Activated naive CD4-positive, alpha-beta T cell treated with anti-CD3 and anti-CD28 coated beads, Interleukin-2, amount 10 ng/mL, durations not matched to agents 7 days and 5 days (primary cell): ENCODE results near the gene DDN.
A peak's percentile ranks its signal among the peaks of the same experiment; 100 is the strongest.

ENCODE experiments used
- CTCF ChIA-PET: fragments of 350-600 bp; sonication (Branson Sonifier 250); formaldehyde crosslinking; loops from one replicate; lab custom pipeline; 2021; ENCODE audit warnings: antibody characterized with exemption; lab: Charles Lee
- DNase-seq: peaks from one replicate; pipeline ENCODE4 v3.0.0-alpha.2; 2020
- H3K27ac Mint-ChIP-seq: one replicate; pipeline ENCODE4 v1.8.0; 2021; ENCODE audit warnings: mild to moderate bottlenecking, moderate library complexity, mixed read lengths
- H3K27me3 Mint-ChIP-seq: one replicate; pipeline ENCODE4 v1.8.0; 2021; ENCODE audit warnings: mild to moderate bottlenecking, mixed read lengths
- H3K36me3 Mint-ChIP-seq: one replicate; pipeline ENCODE4 v1.8.0; 2021; ENCODE audit warnings: mixed read lengths
- H3K4me1 Mint-ChIP-seq: one replicate; pipeline ENCODE4 v1.8.0; 2021; ENCODE audit warnings: mixed read lengths
- H3K4me3 Mint-ChIP-seq: one replicate; pipeline ENCODE4 v1.8.0; 2021; ENCODE audit warnings: mild to moderate bottlenecking, moderate library complexity, mixed read lengths
- H3K9me3 Mint-ChIP-seq: one replicate; pipeline ENCODE4 v1.8.0; 2021; ENCODE audit warnings: mixed read lengths

DDN gene

GRCh38 chr12:48956279-48957140 is 42.7 kb downstream of the DDN start:
- DNase-seq = peak; percentile 51
- H3K4me3 Mint-ChIP-seq = peak overlapping the region; percentile 90
- peaks cover 34% of the 10 kb centered on the region for H3K27me3 Mint-ChIP-seq
- peaks cover 20% of the 10 kb centered on the region for H3K36me3 Mint-ChIP-seq
- peak overlapping the region; percentile 34 for H3K27ac Mint-ChIP-seq
- H3K4me1 Mint-ChIP-seq = peaks cover 37% of the 10 kb centered on the region
- H3K9me3 Mint-ChIP-seq = no peaks in the 10 kb centered on the region
- CTCF ChIA-PET = interaction anchor here (0.7 to 3.0 kb wide), 10 partner anchors 12 to 104 kb away, joined by 3 to 14 read pairs (median 6); partner anchors contain the start of genes DDX23 and WNT1

GRCh38 chr12:48954841-48955501 is 44.2 kb downstream of the DDN start:
- Mint-ChIP-seq H3K4me1 (peaks cover 37% of the 10 kb centered on the region), H3K27me3 (peaks cover 25% of the 10 kb centered on the region), H3K4me3 (no peak overlapping the region), H3K9me3 (no peaks in the 10 kb centered on the region), H3K36me3 (peaks cover 22% of the 10 kb centered on the region), H3K27ac (no peak overlapping the region)
- no peak for DNase-seq
- CTCF ChIA-PET = interaction anchor here (0.7 to 2.2 kb wide), 5 partner anchors 12 to 626 kb away, joined by 3 to 6 read pairs (median 3); no protein-coding TSS in a partner anchor

- peaks cover 37% of the 10 kb centered on the region for H3K4me1 Mint-ChIP-seq
- no peak for DNase-seq
- no peak overlapping the region for H3K27ac Mint-ChIP-seq
- no peak overlapping the region for H3K4me3 Mint-ChIP-seq
- H3K27me3 Mint-ChIP-seq = peaks cover 17% of the 10 kb centered on the region
- H3K36me3 Mint-ChIP-seq = peaks cover 24% of the 10 kb centered on the region
- CTCF ChIA-PET = interaction anchor here (1.2 to 2.2 kb wide), 4 partner anchors 14 to 101 kb away, joined by 3 to 8 read pairs (median 6); no protein-coding TSS in a partner anchor
- H3K9me3 Mint-ChIP-seq = no peaks in the 10 kb centered on the region
Measured at GRCh38 chr12:48954061-48954460, 45.1 kb downstream of the DDN start.

- H3K36me3 Mint-ChIP-seq = peaks cover 28% of the 10 kb centered on the region
- DNase-seq = no peak
- H3K4me3 Mint-ChIP-seq = no peak overlapping the region
- H3K27ac Mint-ChIP-seq = no peak overlapping the region
- CTCF ChIA-PET = interaction anchor here (1.0 to 2.7 kb wide), 6 partner anchors 13 to 100 kb away, joined by 3 to 13 read pairs (median 4); no protein-coding TSS in a partner anchor
- H3K4me1 Mint-ChIP-seq = peaks cover 42% of the 10 kb centered on the region
- no peaks in the 10 kb centered on the region for H3K9me3 Mint-ChIP-seq
- H3K27me3 Mint-ChIP-seq = peaks cover 7% of the 10 kb centered on the region
Measured at GRCh38 chr12:48952691-48953090, 46.5 kb downstream of the DDN start.

GRCh38 chr12:48947727-48948126 is 51.4 kb downstream of the DDN start:
- H3K9me3 Mint-ChIP-seq = no peaks in the 10 kb centered on the region
- no peak overlapping the region for H3K4me3 Mint-ChIP-seq
- peaks cover 26% of the 10 kb centered on the region for H3K4me1 Mint-ChIP-seq
- no peaks in the 10 kb centered on the region for H3K27me3 Mint-ChIP-seq
- peaks cover 14% of the 10 kb centered on the region for H3K36me3 Mint-ChIP-seq
- DNase-seq = no peak
- CTCF ChIA-PET = interaction anchor here (1.2 to 1.7 kb wide), 2 partner anchors 10 to 12 kb away, joined by 4 read pairs; no protein-coding TSS in a partner anchor
- no peak overlapping the region for H3K27ac Mint-ChIP-seq

GRCh38 chr12:48946943-48947342 is 52.2 kb downstream of the DDN start:
- no peak overlapping the region for H3K27ac Mint-ChIP-seq

GRCh38 chr12:48946205-48946604 is 53.0 kb downstream of the DDN start:
- no peak for DNase-seq
- no peak overlapping the region for H3K27ac Mint-ChIP-seq
- no peak overlapping the region for H3K4me3 Mint-ChIP-seq
- CTCF ChIA-PET = no interaction called here
- peaks cover 26% of the 10 kb centered on the region for H3K4me1 Mint-ChIP-seq
- no peaks in the 10 kb centered on the region for H3K9me3 Mint-ChIP-seq
- H3K36me3 Mint-ChIP-seq = peaks cover 17% of the 10 kb centered on the region
- no peaks in the 10 kb centered on the region for H3K27me3 Mint-ChIP-seq

More at GRCh38 chr12:48946943-48947342, 52.2 kb downstream of the DDN start:
- Mint-ChIP-seq H3K4me1 (peaks cover 26% of the 10 kb centered on the region), H3K4me3 (no peak overlapping the region), H3K27me3 (no peaks in the 10 kb centered on the region), H3K9me3 (no peaks in the 10 kb centered on the region), H3K36me3 (peaks cover 17% of the 10 kb centered on the region)
- CTCF ChIA-PET = interaction anchor here (1.2 to 1.7 kb wide), 2 partner anchors 9 to 11 kb away, joined by 4 read pairs; no protein-coding TSS in a partner anchor
- no peak for DNase-seq
